ENCODE data around the gene GPR132.

The GPR132 gene

GRCh38 chr14:105059925-105060565, 5.2 kb downstream of the GPR132 start:
- no peak for DNase-seq

DNA sequence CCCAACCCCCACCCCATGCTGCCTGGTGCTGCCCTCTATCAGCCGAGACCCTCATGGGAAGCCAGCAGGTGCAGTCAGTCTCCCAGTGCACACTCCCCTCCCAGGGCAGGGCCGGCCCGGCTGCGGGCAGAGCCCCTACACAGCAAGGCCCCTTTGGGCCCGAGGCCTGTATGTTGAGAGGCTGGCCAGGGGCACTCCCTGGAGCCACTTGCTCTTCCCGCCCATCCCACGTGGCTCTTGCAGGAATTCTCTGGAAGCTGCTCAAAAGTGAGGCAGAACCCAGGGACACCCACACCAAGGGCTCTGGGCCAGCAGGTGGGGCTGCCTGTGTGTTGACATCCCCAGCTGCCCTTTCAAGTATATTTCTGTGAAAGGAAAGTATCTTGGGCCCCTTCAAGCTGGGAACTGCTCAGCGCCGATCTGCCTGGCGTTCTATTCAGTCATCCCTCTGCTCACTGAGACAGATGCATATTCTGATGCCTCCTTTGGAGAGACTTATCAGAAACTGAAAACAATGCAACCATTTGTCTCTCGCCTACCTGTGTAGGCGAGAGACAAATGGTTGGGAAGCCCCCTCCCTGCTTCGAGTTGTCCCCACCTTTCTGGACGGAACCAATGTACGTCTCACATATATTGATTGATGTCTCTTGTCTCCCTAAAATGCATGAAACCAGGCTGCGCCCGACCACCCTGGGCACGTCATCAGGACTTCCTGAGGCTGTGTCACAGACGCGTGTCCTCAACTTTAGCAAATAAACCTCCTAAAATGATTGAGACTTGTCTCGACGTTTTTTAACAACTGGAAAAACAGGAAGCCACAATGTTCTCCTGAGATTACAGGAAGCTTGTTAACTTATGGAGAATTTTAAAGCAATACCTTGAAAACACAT, 6.0 kb downstream of the GPR132 start:
- no peak for DNase-seq

- DNase-seq, result no peak
Observed at GRCh38 chr14:105058521-105059034, 6.7 kb downstream of the GPR132 start.

DNA sequence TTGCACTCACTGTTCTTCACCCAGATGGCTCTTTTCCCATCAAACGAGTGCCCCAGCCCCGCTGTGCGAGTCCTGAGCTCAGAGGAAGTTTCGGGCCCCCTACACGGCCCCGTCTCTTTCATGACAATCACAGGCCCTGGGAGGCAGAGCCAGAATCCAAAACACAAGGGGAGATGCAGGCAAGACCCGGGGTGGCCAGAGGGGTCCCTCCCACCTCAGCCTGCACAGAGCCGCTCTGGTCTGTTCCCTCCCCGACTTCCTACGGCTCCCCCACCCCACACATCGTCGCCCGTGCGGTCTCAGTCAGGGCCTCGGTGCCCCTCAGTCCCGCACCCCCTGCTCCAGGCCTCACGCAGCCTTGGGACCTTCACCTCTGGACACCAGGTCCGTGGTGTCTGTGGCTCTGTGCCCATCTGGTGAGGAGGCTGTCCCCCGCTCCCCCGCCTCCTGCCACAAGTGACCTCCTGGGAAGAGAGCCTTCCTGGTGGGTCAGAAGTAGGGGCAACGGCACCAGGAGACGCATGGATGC, 8.9 kb downstream of the GPR132 start:
- no peak for DNase-seq

DNA sequence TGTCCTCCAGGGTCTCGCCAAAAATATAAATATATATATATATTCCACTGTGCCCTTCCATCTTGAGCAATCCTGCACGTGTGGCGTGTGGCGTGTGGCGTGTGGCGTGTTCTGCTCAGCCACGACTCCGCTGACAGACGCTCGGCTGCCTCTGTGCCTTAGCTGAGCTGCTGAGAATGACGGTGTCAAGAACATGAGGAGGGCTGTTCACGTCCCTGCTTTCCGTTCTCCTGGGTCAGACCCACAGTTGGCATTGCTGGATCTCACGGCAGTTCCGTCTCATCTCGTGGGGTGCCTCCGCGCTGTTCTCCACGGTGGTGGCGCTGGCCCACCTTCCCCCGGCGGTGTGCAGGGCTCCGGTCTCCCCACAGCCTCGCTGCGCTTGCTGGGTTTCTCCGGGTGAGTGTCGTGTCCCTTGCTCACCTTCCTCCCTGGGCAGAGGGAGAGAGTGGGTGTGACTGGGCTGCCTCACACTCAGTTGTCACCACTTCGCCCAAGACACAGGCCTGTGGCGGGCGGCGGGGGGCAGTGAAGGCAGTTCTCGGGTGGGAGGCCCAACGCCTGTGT, 9.4 kb downstream of the GPR132 start:
- DNase-seq, result no peak

DNA sequence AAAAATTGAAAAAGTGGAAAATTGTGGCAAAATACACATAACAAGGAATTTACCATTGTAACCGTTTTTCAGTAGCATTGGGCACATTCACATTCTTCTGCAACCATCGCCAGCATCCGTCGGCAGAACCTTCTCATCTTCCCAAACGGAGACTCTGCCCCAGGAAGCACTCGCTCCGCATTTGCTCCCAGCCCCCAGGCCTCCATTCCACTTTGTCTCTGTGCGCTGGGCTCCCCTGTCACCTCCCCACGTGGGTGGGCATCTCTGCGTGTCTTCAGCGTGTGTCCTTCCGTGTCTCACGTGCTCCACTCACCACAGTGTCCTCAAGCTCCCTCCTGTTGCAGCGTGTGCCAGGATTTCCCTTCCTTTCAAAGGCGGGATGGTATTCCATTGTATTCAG, 9.9 kb downstream of the GPR132 start:
- DNase-seq, result no peak

DNA sequence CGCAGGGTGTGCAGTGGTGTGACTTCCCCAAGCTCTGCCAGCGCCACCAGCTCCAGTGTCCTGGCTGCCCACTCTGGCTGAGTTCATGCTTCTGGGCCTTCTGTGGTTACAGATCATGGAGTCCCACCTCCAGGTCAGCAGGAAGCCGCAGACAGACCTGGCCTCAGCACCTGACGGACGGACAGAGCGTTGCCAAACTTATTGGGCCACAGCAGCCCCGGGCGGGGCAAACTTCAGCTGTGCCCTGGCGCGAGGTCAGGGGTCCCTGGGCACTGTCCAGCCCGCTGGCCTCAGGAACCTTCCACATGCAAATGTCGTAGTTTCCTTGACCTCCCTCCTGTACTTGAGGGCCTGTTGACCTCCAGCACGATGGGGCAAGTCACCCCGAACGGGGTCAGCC, 11.2 kb downstream of the GPR132 start:
- no peak for DNase-seq

GRCh38 chr14:105053421-105053820, 11.8 kb downstream of the GPR132 start:
- DNase-seq, result no peak

DNA sequence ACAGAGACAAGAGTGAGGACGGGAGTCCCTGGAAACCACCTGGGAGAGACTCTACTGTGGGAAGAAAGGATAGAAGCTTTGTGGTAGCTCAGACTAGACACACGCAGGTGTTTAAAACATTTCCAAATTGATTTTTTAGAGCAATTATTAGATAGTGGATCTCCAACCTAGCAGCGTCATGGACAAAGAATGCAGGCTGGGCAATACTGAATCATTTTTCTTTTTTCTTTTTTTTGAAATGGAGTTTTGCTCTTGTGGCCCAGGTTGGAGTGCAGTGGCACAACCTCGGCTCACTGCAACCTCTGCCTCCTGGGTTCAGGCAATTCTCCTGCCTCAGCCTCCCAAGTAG, 13.1 kb downstream of the GPR132 start:
- DNase-seq, result no peak

GRCh38 chr14:105051182-105052109, 13.8 kb downstream of the GPR132 start:
- DNase-seq, result no peak

- DNase-seq, result no peak
Observed at GRCh38 chr14:105050551-105050897, 14.7 kb downstream of the GPR132 start.

DNA sequence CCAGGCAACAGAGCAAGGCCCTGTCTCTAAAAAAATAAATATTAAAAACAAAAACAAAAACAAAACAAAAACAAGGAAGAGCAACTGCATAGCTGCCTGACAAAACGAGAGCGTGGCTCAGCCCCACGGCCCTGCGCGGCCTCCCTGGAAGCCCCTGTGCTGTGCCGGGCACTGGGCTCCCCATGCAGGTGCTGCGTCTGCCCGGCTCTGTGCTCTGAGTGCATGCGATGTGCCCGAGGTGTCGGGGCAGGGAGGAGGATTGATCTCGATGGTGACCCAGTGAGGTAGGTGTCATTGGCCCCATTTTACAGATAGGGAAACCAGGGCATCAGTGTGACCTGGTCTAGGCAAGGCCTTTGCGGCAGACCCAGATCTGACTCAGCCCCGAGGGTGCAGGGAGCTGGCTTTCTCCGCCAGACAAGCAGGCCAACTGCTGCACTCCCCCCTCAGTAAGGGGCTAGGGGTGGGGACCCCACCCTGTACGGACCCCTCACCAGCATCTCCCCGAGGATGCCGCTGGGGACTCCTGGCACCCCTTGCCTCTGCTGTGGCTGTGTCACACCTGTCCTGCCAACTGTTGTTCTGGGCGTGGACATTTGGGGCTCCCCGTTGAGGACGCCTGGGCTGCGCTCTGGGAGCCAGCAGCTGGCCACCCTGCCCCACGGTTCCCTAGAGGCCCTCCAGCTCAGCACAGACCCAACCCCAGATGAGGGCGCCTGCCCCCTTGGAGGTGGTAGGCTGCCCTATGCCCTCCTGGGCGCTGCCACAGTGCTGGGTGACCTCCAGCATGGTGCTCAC, 15.3 kb downstream of the GPR132 start:
- DNase-seq, result no peak

DNA sequence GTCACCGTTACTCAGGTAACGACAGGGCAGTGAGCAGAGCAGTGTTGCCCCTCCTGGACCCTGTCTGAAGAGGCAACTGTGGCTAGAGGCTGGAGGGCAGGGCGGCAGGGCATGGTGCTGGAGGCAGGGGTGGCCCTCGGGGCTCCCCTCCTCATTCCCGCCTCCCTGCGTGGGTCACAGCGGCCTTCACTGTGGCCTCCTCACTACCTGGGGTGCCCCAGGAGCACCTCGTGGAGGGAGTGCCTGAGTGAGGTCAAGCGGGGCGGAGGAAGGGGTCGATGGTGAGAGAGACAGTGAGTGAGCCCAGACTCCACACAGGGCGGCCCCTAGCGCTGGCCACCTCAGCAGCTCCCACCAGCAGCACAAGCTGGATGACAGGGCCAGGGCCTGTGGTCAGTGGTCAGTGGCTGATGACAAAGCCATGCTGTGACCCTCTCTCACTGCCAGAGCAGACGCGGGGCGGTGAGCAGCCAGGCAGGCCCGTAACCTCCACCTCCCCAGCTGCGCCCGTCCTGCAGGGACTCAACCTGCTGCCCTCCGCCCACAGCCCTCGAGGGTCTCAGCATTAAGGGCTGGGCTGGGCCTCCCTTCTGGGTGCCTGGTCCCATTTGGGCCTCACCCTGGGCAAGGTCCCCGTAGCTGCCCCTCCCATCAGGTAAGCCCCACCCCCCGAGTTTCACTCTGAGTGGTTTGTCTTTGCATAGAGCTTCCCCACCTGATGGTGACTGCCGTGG, 17.8 kb downstream of the GPR132 start:
- no peak for DNase-seq

DNA sequence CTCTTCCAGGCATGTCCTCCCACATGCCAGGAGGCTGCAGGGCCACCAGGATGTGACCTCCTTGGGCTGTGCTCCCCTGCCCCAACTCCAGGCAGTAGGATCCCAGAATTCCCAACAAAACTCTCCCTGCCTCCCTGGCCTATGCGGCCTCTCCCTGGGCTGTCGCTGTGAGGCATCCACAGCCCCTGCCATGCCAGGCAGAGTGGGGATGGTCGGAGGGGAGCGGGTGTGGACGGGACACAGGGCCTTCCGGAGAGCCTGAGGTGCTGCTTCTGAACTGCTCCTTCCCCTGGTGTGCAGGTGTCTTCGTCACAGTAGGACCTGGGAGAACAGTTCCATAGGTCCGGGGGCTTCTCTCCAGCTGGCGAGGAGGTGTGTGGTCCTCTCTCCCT, 18.3 kb downstream of the GPR132 start:
- no peak for DNase-seq

DNA sequence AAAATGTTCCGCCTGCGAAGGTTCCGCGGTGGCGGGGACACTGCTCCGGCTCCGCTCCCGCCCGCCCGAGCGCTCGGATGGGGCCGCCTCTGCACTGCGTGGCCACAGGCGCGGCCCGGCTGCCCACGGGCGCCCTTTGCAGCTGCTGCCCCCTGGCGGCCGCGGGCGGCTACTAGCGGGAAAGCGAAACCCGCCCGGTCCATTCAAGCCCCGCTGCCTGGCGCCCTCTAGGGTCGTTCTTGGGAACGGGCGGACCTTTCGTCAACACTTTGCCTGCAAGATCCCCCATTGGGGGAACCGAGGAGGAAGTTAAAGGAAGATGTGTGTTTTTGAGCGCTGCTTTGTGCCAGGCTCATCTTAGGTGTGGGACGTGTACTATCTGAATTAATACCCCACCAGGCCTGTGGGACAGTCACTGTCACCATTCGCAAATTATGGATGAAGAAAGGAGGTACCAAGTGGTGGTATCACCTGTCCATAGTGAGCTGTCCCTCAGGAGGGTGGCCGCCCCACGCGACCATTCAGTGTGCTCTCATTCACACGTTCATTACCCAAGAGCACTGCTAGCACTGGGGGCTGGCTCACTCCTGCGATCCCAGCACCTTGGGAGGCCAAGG, 19.4 kb downstream of the GPR132 start:
- DNase-seq, result peak; percentile 77

DNA sequence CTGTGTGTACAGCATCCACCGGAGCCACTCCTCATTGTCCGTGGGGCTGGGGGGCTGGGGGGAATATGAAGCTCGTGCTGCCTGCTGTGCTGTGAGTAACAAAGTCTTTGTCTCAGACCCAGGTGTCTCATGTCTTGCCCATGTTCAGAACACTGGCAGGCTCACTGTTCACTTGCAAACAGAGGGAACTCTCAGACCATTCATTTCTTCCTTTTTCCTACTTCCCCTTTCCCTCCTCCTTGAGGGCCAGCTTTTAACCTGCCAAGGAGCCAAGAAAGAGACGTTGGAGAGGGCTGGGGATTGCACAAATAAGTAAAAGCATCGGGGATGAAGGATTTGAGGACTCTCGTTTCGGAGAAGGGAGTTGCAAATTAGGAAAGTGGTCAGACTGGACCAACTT, 21.6 kb downstream of the GPR132 start:
- DNase-seq, result no peak

- DNase-seq, result no peak
Observed at GRCh38 chr14:105042813-105043212, 22.4 kb downstream of the GPR132 start.

GRCh38 chr14:105041841-105042765, 23.1 kb downstream of the GPR132 start:
- no peak for DNase-seq

- no peak for DNase-seq
Observed at GRCh38 chr14:105039458-105040205, 25.6 kb downstream of the GPR132 start.
